ENCODE measurements around the gene COL8A1. TPM values are rescaled to one million over a fixed set of nuclear protein-coding genes. Genes with fewer than 3 reads are reported as not detected.

The COL8A1 gene
- total and polyA plus RNA-seq, 5 donors from 2014 or later, result not detected

GRCh38 chr3:99794485-99794884 lies 156.1 kb downstream of the COL8A1 start:
- H3K27ac ChIP-seq (ENCODE audit: insufficient read depth, low read length, poor library complexity, severe bottlenecking), result no peak overlapping the region
- Mint-ChIP-seq H3K9me3 (no peaks in the 10 kb centered on the region), H3K27ac (no peak overlapping the region), H3K27me3 (peaks cover 12% of the 10 kb centered on the region), H3K4me3 (no peak overlapping the region), H3K36me3 (no peaks in the 10 kb centered on the region), H3K4me1 (no peaks in the 10 kb centered on the region)
- no peaks in the 10 kb centered on the region for H3K4me1 ChIP-seq (ENCODE audit: control insufficient read depth, insufficient read depth, low read length, poor library complexity, severe bottlenecking)
- no peaks in the 10 kb centered on the region for H3K9me3 ChIP-seq (ENCODE audit: control insufficient read depth in 2 of 2, low read length in 2 of 2)
- no peak for DNase-seq
- H3K27me3 ChIP-seq (ENCODE audit: control insufficient read depth, insufficient read depth, low read length), result peaks cover 2% of the 10 kb centered on the region
- H3K4me3 ChIP-seq (ENCODE audit: low read depth, low read length), result no peak overlapping the region
- no peaks in the 10 kb centered on the region for H3K36me3 ChIP-seq (ENCODE audit: control insufficient read depth, insufficient read depth, low read length)
- ATAC-seq (ENCODE audit: low read depth in 2 of 2), result no peak

- no peak for ATAC-seq (ENCODE audit: low read depth in 2 of 2)
- no peak for DNase-seq
- Mint-ChIP-seq H3K9me3 (peaks cover 0 to 1% (median 0%) of the 10 kb centered on the region in 7 donors), H3K4me1 (no peaks in the 10 kb centered on the region), H3K27me3 (peaks cover 4% of the 10 kb centered on the region), H3K36me3 (no peaks in the 10 kb centered on the region), H3K27ac (no peak overlapping the region), H3K4me3 (no peak overlapping the region)
- Histone ChIP-seq H3K9me3 (ENCODE audit: control insufficient read depth in 2 of 2, low read length in 2 of 2) (no peaks in the 10 kb centered on the region), H3K4me3 (ENCODE audit: low read depth, low read length) (no peak overlapping the region), H3K36me3 (ENCODE audit: control insufficient read depth, insufficient read depth, low read length) (no peaks in the 10 kb centered on the region), H3K27ac (ENCODE audit: insufficient read depth, low read length, poor library complexity, severe bottlenecking) (no peak overlapping the region), H3K4me1 (ENCODE audit: control insufficient read depth, insufficient read depth, low read length, poor library complexity, severe bottlenecking) (no peaks in the 10 kb centered on the region), H3K27me3 (ENCODE audit: control insufficient read depth, insufficient read depth, low read length) (no peaks in the 10 kb centered on the region)
Measured at GRCh38 chr3:99795573-99795972, 157.2 kb downstream of the COL8A1 start.

- H3K36me3 Mint-ChIP-seq, result no peaks in the 10 kb centered on the region
- ATAC-seq (ENCODE audit: low read depth in 2 of 2) (no peak), DNase-seq (no peak)
- H3K4me1 Mint-ChIP-seq, result no peaks in the 10 kb centered on the region
- Histone ChIP-seq H3K4me3 (ENCODE audit: low read depth, low read length) (no peak overlapping the region), H3K36me3 (ENCODE audit: control insufficient read depth, insufficient read depth, low read length) (no peaks in the 10 kb centered on the region), H3K27ac (ENCODE audit: insufficient read depth, low read length, poor library complexity, severe bottlenecking) (no peak overlapping the region), H3K9me3 (ENCODE audit: control insufficient read depth in 2 of 2, low read length in 2 of 2) (no peaks in the 10 kb centered on the region), H3K27me3 (ENCODE audit: control insufficient read depth, insufficient read depth, low read length) (no peaks in the 10 kb centered on the region), H3K4me1 (ENCODE audit: control insufficient read depth, insufficient read depth, low read length, poor library complexity, severe bottlenecking) (no peaks in the 10 kb centered on the region)
- no peak overlapping the region for H3K4me3 Mint-ChIP-seq
- H3K27ac Mint-ChIP-seq, result no peak overlapping the region
- H3K9me3 Mint-ChIP-seq, result peaks cover 0 to 4% (median 2%) of the 10 kb centered on the region in 7 donors
- peaks cover 8% of the 10 kb centered on the region for H3K27me3 Mint-ChIP-seq
Measured at GRCh38 chr3:99799422-99799821, 161.0 kb downstream of the COL8A1 start.

GRCh38 chr3:99803297-99803696 lies 164.9 kb downstream of the COL8A1 start:
- H3K4me3 Mint-ChIP-seq, result no peak overlapping the region
- peaks cover 0 to 17% of the 10 kb centered on the region in 2 experiments for H3K9me3 ChIP-seq (ENCODE audit: control insufficient read depth in 2 of 2, low read length in 2 of 2)
- DNase-seq (no peak), ATAC-seq (ENCODE audit: low read depth in 2 of 2) (no peak)
- peaks cover 0 to 11% (median 5%) of the 10 kb centered on the region in 7 donors for H3K9me3 Mint-ChIP-seq
- H3K27ac ChIP-seq (ENCODE audit: insufficient read depth, low read length, poor library complexity, severe bottlenecking), result no peak overlapping the region
- H3K27me3 Mint-ChIP-seq, result peaks cover 8% of the 10 kb centered on the region
- no peaks in the 10 kb centered on the region for H3K27me3 ChIP-seq (ENCODE audit: control insufficient read depth, insufficient read depth, low read length)
- no peaks in the 10 kb centered on the region for H3K36me3 ChIP-seq (ENCODE audit: control insufficient read depth, insufficient read depth, low read length)
- H3K4me1 Mint-ChIP-seq, result peaks cover 0 to 3% (median 0%) of the 10 kb centered on the region in 4 donors
- H3K27ac Mint-ChIP-seq, result no peak overlapping the region
- no peaks in the 10 kb centered on the region for H3K4me1 ChIP-seq (ENCODE audit: control insufficient read depth, insufficient read depth, low read length, poor library complexity, severe bottlenecking)
- no peak overlapping the region for H3K4me3 ChIP-seq (ENCODE audit: low read depth, low read length)
- H3K36me3 Mint-ChIP-seq, result peaks cover 5% of the 10 kb centered on the region

GRCh38 chr3:99805160-99805559 lies 166.8 kb downstream of the COL8A1 start:
- Histone ChIP-seq H3K9me3 (ENCODE audit: control insufficient read depth in 2 of 2, low read length in 2 of 2) (peaks cover 0 to 17% of the 10 kb centered on the region in 2 experiments), H3K36me3 (ENCODE audit: control insufficient read depth, insufficient read depth, low read length) (no peaks in the 10 kb centered on the region), H3K4me3 (ENCODE audit: low read depth, low read length) (no peak overlapping the region), H3K27me3 (ENCODE audit: control insufficient read depth, insufficient read depth, low read length) (no peaks in the 10 kb centered on the region), H3K4me1 (ENCODE audit: control insufficient read depth, insufficient read depth, low read length, poor library complexity, severe bottlenecking) (no peaks in the 10 kb centered on the region), H3K27ac (ENCODE audit: insufficient read depth, low read length, poor library complexity, severe bottlenecking) (no peak overlapping the region)
- Mint-ChIP-seq H3K4me1 (peaks cover 0 to 3% (median 0%) of the 10 kb centered on the region in 4 donors), H3K36me3 (peaks cover 5% of the 10 kb centered on the region), H3K27ac (peak overlapping the region in 1 of 3 donors; percentile 44), H3K27me3 (peaks cover 8% of the 10 kb centered on the region), H3K9me3 (peaks cover 0 to 11% (median 5%) of the 10 kb centered on the region in 7 donors), H3K4me3 (no peak overlapping the region)
- ATAC-seq (ENCODE audit: low read depth in 2 of 2) (no peak), DNase-seq (no peak)

GRCh38 chr3:99808163-99808794 lies 169.9 kb downstream of the COL8A1 start:
- no peak overlapping the region for H3K27ac Mint-ChIP-seq
- no peak for ATAC-seq (ENCODE audit: low read depth in 2 of 2)

GRCh38 chr3:99809565-99809964 lies 171.2 kb downstream of the COL8A1 start:
- H3K4me3 ChIP-seq (ENCODE audit: low read depth, low read length), result no peak overlapping the region

More at GRCh38 chr3:99808163-99808794, 169.9 kb downstream of the COL8A1 start:
- no peak overlapping the region for H3K4me3 Mint-ChIP-seq
- Histone ChIP-seq H3K4me1 (ENCODE audit: control insufficient read depth, insufficient read depth, low read length, poor library complexity, severe bottlenecking) (no peaks in the 10 kb centered on the region), H3K36me3 (ENCODE audit: control insufficient read depth, insufficient read depth, low read length) (no peaks in the 10 kb centered on the region), H3K4me3 (ENCODE audit: low read depth, low read length) (no peak overlapping the region), H3K9me3 (ENCODE audit: control insufficient read depth in 2 of 2, low read length in 2 of 2) (peaks cover 0 to 17% of the 10 kb centered on the region in 2 experiments), H3K27me3 (ENCODE audit: control insufficient read depth, insufficient read depth, low read length) (no peaks in the 10 kb centered on the region), H3K27ac (ENCODE audit: insufficient read depth, low read length, poor library complexity, severe bottlenecking) (no peak overlapping the region)
- H3K36me3 Mint-ChIP-seq, result peaks cover 5% of the 10 kb centered on the region
- H3K27me3 Mint-ChIP-seq, result no peaks in the 10 kb centered on the region
- H3K4me1 Mint-ChIP-seq, result peaks cover 0 to 3% (median 0%) of the 10 kb centered on the region in 4 donors
- H3K9me3 Mint-ChIP-seq, result peaks cover 0 to 11% (median 4%) of the 10 kb centered on the region in 7 donors
- peak; percentile 33 to 59 (median 46) for DNase-seq

GRCh38 chr3:99810403-99810802 lies 172.0 kb downstream of the COL8A1 start:
- Histone ChIP-seq H3K4me1 (ENCODE audit: control insufficient read depth, insufficient read depth, low read length, poor library complexity, severe bottlenecking) (no peaks in the 10 kb centered on the region), H3K4me3 (ENCODE audit: low read depth, low read length) (no peak overlapping the region), H3K9me3 (ENCODE audit: control insufficient read depth in 2 of 2, low read length in 2 of 2) (peaks cover 0 to 7% of the 10 kb centered on the region in 2 experiments), H3K27me3 (ENCODE audit: control insufficient read depth, insufficient read depth, low read length) (no peaks in the 10 kb centered on the region), H3K36me3 (ENCODE audit: control insufficient read depth, insufficient read depth, low read length) (no peaks in the 10 kb centered on the region), H3K27ac (ENCODE audit: insufficient read depth, low read length, poor library complexity, severe bottlenecking) (no peak overlapping the region)
- peaks cover 0 to 6% (median 3%) of the 10 kb centered on the region in 7 donors for H3K9me3 Mint-ChIP-seq
- peaks cover 5% of the 10 kb centered on the region for H3K36me3 Mint-ChIP-seq
- no peak overlapping the region for H3K27ac Mint-ChIP-seq
- peaks cover 0 to 4% (median 2%) of the 10 kb centered on the region in 4 donors for H3K4me1 Mint-ChIP-seq
- ATAC-seq (ENCODE audit: low read depth in 2 of 2) (no peak), DNase-seq (no peak)
- H3K27me3 Mint-ChIP-seq, result no peaks in the 10 kb centered on the region
- H3K4me3 Mint-ChIP-seq, result no peak overlapping the region

More at GRCh38 chr3:99809565-99809964, 171.2 kb downstream of the COL8A1 start:
- H3K36me3 Mint-ChIP-seq, result peaks cover 5% of the 10 kb centered on the region
- no peaks in the 10 kb centered on the region for H3K27me3 Mint-ChIP-seq
- ATAC-seq (ENCODE audit: low read depth in 2 of 2) (no peak), DNase-seq (no peak)
- peaks cover 0 to 3% (median 0%) of the 10 kb centered on the region in 4 donors for H3K4me1 Mint-ChIP-seq
- no peaks in the 10 kb centered on the region for H3K36me3 ChIP-seq (ENCODE audit: control insufficient read depth, insufficient read depth, low read length)
- no peaks in the 10 kb centered on the region for H3K4me1 ChIP-seq (ENCODE audit: control insufficient read depth, insufficient read depth, low read length, poor library complexity, severe bottlenecking)
- peaks cover 0 to 7% (median 4%) of the 10 kb centered on the region in 7 donors for H3K9me3 Mint-ChIP-seq
- no peak overlapping the region for H3K27ac ChIP-seq (ENCODE audit: insufficient read depth, low read length, poor library complexity, severe bottlenecking)
- H3K4me3 Mint-ChIP-seq, result no peak overlapping the region
- no peaks in the 10 kb centered on the region for H3K27me3 ChIP-seq (ENCODE audit: control insufficient read depth, insufficient read depth, low read length)
- H3K9me3 ChIP-seq (ENCODE audit: control insufficient read depth in 2 of 2, low read length in 2 of 2), result peaks cover 0 to 15% of the 10 kb centered on the region in 2 experiments
- peak overlapping the region in 1 of 3 donors; percentile 20 for H3K27ac Mint-ChIP-seq

Data from CD4-positive, CD25-positive, alpha-beta regulatory T cell (primary cell).